SK-N-SH treated with all-trans-retinoic acid at 6 μM for 48 hours (cell line): ENCODE data around the gene C1orf105.

Experiments
- ARNTL ChIP-seq: fragments of 450-650 bp; formaldehyde crosslinking; IDR thresholded peaks from 2 replicates; pipeline ENCODE4 v1.5.0; 2020; ENCODE audit warnings: low read depth, mild to moderate bottlenecking, moderate library complexity, borderline replicate concordance
- ESRRG ChIP-seq: fragments of 250-450 bp; sonication (Bioruptor Pico); IDR thresholded peaks from 2 replicates; pipeline ENCODE4 v1.6.1; 2021; ENCODE audit warnings: mild to moderate bottlenecking
- PPARA ChIP-seq: fragments of 250-450 bp; sonication (Bioruptor Pico); IDR thresholded peaks from 2 replicates; pipeline ENCODE4 v1.5.0; 2020; ENCODE audit warnings: mild to moderate bottlenecking, borderline replicate concordance
- RARB ChIP-seq: fragments of 250-450 bp; sonication (Bioruptor Pico); IDR thresholded peaks from 2 replicates; pipeline ENCODE4 v1.8.0; 2021; ENCODE audit warnings: mild to moderate bottlenecking, moderate library complexity
- TOX ChIP-seq: fragments of 250-450 bp; sonication (Bioruptor Pico); IDR thresholded peaks from 2 replicates; pipeline ENCODE4 v1.8.0; 2021; ENCODE audit warnings: mild to moderate bottlenecking, moderate library complexity, borderline replicate concordance
- ZFP3 ChIP-seq: fragments of 250-450 bp; sonication (Bioruptor Pico); IDR thresholded peaks from 2 replicates; pipeline ENCODE4 v1.5.0; 2020; ENCODE audit warnings: mild to moderate bottlenecking, moderate library complexity
- ZFP30 ChIP-seq: fragments of 450-650 bp; formaldehyde crosslinking; IDR thresholded peaks from 2 replicates; pipeline ENCODE4 v1.5.0; 2022; ENCODE audit warnings: mild to moderate bottlenecking, moderate library complexity
- TF ChIP-seq, protein P1 (sequence below): fragments of 250-450 bp; sonication (Bioruptor Pico); IDR thresholded peaks from 2 replicates; pipeline ENCODE4 v1.5.1; 2021; ENCODE audit warnings: mild to moderate bottlenecking, moderate library complexity
- TF ChIP-seq, protein P2 (sequence below): fragments of 250-450 bp; sonication (Bioruptor Pico); IDR thresholded peaks from 2 replicates; pipeline ENCODE4 v1.8.0; 2020; ENCODE audit warnings: mild to moderate bottlenecking, moderate library complexity, borderline replicate concordance
- TF ChIP-seq, protein P3 (sequence below): fragments of 250-450 bp; sonication (Bioruptor Pico); IDR thresholded peaks from 2 replicates; pipeline ENCODE4 v1.5.1; 2020; ENCODE audit warnings: low read depth, mild to moderate bottlenecking, moderate library complexity

DNA sequence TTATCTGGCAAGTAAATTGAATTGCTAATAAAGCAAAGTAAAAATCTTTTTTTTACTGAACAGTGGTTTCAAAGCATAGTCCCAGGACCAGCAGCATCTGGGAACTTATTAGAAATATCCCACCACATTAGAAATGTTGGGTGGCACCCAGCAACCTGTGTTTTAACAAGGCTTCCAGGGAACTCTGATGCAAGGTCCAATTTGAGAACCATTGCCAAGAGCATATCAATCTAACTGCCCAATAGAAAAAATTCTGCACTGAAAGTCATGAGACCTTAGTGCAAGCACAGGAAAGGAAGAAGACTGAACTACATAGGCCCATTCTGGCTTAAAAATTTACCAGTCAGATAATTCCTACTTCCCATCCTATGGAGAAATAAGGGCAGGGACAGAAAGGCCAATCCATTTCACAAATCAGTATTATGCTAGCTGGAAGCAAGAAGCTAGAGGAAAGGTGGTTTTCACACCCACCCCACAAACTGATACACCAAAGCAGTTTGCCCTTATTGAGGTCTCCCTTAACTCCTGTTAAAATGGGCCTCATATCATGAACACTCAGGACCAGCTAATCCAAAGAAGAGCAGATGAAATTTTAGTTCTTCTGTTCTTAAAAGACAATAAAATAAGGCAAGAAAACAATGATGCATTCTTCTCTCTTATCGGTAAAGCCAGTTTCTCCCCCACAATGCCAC, 17.5 kb upstream of the C1orf105 start:
- TF ChIP-seq TOX (CRISPR knock-in tag) (no peak), PPARA (CRISPR knock-in tag) (no peak), ESRRG (CRISPR knock-in tag) (no peak), RARB (CRISPR knock-in tag) (no peak), ZFP30 (CRISPR knock-in tag) (no peak), ARNTL (no peak), ZFP3 (no peak)
- TF ChIP-seq, protein P1, sequence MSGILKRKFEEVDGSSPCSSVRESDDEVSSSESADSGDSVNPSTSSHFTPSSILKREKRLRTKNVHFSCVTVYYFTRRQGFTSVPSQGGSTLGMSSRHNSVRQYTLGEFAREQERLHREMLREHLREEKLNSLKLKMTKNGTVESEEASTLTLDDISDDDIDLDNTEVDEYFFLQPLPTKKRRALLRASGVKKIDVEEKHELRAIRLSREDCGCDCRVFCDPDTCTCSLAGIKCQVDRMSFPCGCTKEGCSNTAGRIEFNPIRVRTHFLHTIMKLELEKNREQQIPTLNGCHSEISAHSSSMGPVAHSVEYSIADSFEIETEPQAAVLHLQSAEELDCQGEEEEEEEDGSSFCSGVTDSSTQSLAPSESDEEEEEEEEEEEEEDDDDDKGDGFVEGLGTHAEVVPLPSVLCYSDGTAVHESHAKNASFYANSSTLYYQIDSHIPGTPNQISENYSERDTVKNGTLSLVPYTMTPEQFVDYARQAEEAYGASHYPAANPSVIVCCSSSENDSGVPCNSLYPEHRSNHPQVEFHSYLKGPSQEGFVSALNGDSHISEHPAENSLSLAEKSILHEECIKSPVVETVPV (CRISPR knock-in tag) = no peak
- TF ChIP-seq, protein P2, sequence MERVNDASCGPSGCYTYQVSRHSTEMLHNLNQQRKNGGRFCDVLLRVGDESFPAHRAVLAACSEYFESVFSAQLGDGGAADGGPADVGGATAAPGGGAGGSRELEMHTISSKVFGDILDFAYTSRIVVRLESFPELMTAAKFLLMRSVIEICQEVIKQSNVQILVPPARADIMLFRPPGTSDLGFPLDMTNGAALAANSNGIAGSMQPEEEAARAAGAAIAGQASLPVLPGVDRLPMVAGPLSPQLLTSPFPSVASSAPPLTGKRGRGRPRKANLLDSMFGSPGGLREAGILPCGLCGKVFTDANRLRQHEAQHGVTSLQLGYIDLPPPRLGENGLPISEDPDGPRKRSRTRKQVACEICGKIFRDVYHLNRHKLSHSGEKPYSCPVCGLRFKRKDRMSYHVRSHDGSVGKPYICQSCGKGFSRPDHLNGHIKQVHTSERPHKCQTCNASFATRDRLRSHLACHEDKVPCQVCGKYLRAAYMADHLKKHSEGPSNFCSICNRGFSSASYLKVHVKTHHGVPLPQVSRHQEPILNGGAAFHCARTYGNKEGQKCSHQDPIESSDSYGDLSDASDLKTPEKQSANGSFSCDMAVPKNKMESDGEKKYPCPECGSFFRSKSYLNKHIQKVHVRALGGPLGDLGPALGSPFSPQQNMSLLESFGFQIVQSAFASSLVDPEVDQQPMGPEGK = no peak
- TF ChIP-seq, protein P3, sequence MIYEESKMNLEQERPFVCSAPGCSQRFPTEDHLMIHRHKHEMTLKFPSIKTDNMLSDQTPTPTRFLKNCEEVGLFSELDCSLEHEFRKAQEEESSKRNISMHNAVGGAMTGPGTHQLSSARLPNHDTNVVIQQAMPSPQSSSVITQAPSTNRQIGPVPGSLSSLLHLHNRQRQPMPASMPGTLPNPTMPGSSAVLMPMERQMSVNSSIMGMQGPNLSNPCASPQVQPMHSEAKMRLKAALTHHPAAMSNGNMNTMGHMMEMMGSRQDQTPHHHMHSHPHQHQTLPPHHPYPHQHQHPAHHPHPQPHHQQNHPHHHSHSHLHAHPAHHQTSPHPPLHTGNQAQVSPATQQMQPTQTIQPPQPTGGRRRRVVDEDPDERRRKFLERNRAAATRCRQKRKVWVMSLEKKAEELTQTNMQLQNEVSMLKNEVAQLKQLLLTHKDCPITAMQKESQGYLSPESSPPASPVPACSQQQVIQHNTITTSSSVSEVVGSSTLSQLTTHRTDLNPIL (CRISPR knock-in tag) = no peak
